Ishikawa (cell line): ENCODE measurements around the gene ADM2.

Experiments used
- CEBPB ChIP-seq: IDR thresholded peaks from 2 replicates; pipeline ENCODE4 v1.6.1; 2012
- CREB1 ChIP-seq: IDR thresholded peaks from 2 replicates; pipeline ENCODE4 v1.6.1; 2012; ENCODE audit warnings: low read depth
- EGR1 ChIP-seq: IDR thresholded peaks from 2 replicates; pipeline ENCODE4 v1.6.1; 2012
- EP300 ChIP-seq: IDR thresholded peaks from 2 replicates; pipeline ENCODE4 v1.6.1; 2012; ENCODE audit warnings: borderline replicate concordance
- NFIC ChIP-seq: IDR thresholded peaks from 2 replicates; pipeline ENCODE4 v1.6.1; 2012
- RAD21 ChIP-seq: IDR thresholded peaks from 2 replicates; pipeline ENCODE4 v1.6.1; 2012; ENCODE audit warnings: low read depth
- TAF1 ChIP-seq: IDR thresholded peaks from 2 replicates; pipeline ENCODE4 v1.6.1; 2012; ENCODE audit warnings: low read depth, mild to moderate bottlenecking
- YY1 ChIP-seq: IDR thresholded peaks from 2 replicates; pipeline ENCODE4 v1.6.1; 2012; ENCODE audit warnings: low read depth
- TF ChIP-seq, protein P1 (sequence below): IDR thresholded peaks from 2 replicates; pipeline ENCODE4 v1.6.1; 2012

DNA sequence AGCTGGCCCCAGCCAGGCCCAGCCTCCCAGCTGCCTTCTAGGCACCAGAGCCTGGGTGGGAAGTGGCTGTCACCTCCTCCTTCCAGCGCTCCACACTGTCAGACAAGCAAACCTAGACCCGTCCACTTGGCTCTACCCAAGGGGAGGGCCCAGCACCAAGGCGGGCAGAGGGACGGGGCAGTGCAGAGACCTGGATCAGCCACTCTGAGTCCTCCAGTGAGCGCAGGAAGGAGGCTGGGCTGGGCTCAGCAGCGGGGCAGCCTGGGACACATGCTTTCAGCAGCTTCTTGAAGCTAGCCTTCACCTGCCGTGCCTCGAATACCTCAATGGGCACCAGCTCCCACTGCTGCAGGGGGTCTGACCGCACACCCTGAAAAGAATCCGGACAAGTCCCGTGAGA, 25.3 kb upstream of the ADM2 start:
- TF ChIP-seq TAF1 (no peak), RAD21 (no peak), CREB1 (no peak), EP300 (no peak), EGR1 (no peak), NFIC (no peak), CEBPB (no peak), YY1 (no peak)
- TF ChIP-seq, protein P1, sequence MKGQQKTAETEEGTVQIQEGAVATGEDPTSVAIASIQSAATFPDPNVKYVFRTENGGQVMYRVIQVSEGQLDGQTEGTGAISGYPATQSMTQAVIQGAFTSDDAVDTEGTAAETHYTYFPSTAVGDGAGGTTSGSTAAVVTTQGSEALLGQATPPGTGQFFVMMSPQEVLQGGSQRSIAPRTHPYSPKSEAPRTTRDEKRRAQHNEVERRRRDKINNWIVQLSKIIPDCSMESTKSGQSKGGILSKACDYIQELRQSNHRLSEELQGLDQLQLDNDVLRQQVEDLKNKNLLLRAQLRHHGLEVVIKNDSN: no peak
